WTC11 (cell line): ENCODE measurements around the gene HOXB8. TPM values are rescaled to one million over a fixed set of nuclear protein-coding genes. Genes with fewer than 3 reads are reported as not detected.

Experiments used
- ATAC-seq: fragments of 200-7000 bp; cut with Tn5 transposase; 2 replicates; pipeline ENCODE4 v1.10.0; 2021; ENCODE audit warnings: mild to moderate bottlenecking, moderate library complexity
- CTCF ChIA-PET: fragments of 300-600 bp; sonication (Branson Sonifier 250); formaldehyde crosslinking; loops from one replicate; lab custom pipeline; 2021; ENCODE audit warnings: antibody characterized with exemption; lab: Charles Lee
- POLR2A ChIA-PET: fragments of 350-600 bp; sonication (Branson Sonifier 250); formaldehyde crosslinking; loops from one replicate; lab custom pipeline; 2021; ENCODE audit warnings: antibody characterized with exemption; lab: Charles Lee
- DNase-seq: peaks from one replicate; pipeline ENCODE4 v3.0.0; 2021; ENCODE audit warnings: low spot score
- H3K27ac Mint-ChIP-seq: 2 replicates; pipeline ENCODE4 v1.8.0; 2021; ENCODE audit warnings: mixed read lengths
- H3K27me3 Mint-ChIP-seq: 2 replicates; pipeline ENCODE4 v1.8.0; 2021; ENCODE audit warnings: low read depth, mild to moderate bottlenecking, moderate library complexity, mixed read lengths
- H3K36me3 Mint-ChIP-seq: 2 replicates; pipeline ENCODE4 v1.8.0; 2021; ENCODE audit warnings: mixed read lengths
- H3K4me1 Mint-ChIP-seq: 2 replicates; pipeline ENCODE4 v1.8.0; 2022; ENCODE audit warnings: mixed read lengths
- H3K4me3 Mint-ChIP-seq: 2 replicates; pipeline ENCODE4 v1.8.0; 2021; ENCODE audit warnings: mild to moderate bottlenecking, moderate library complexity, mixed read lengths
- H3K9me3 Mint-ChIP-seq: 2 replicates; pipeline ENCODE4 v1.8.0; 2021; ENCODE audit warnings: mixed read lengths
- CREB1 ChIP-seq: sonication (generic); formaldehyde crosslinking; IDR thresholded peaks from 2 replicates; pipeline ENCODE4 v1.8.0; 2023; ENCODE audit warnings: mild to moderate bottlenecking, missing genetic modification reagents
- ETV6 ChIP-seq: sonication (generic); formaldehyde crosslinking; IDR thresholded peaks from 2 replicates; pipeline ENCODE4 v1.8.1; 2022; ENCODE audit warnings: mild to moderate bottlenecking, missing genetic modification reagents
- FOXJ3 ChIP-seq: sonication (generic); formaldehyde crosslinking; IDR thresholded peaks from 2 replicates; pipeline ENCODE4 v1.9.0; 2021; ENCODE audit warnings: missing genetic modification reagents, mild to moderate bottlenecking, borderline replicate concordance
- FOXP1 ChIP-seq: sonication (generic); formaldehyde crosslinking; IDR thresholded peaks from 2 replicates; pipeline ENCODE4 v1.8.0; 2022; ENCODE audit warnings: missing genetic modification reagents, mild to moderate bottlenecking, moderate library complexity, borderline replicate concordance
- GABPB1 ChIP-seq: sonication (generic); formaldehyde crosslinking; IDR thresholded peaks from 2 replicates; pipeline ENCODE4 v1.8.1; 2023; ENCODE audit warnings: mild to moderate bottlenecking, missing genetic modification reagents
- GRHL2 ChIP-seq: fragments of 250-450 bp; sonication (Bioruptor Pico); IDR thresholded peaks from 2 replicates; pipeline ENCODE4 v1.8.0; 2022; ENCODE audit warnings: mild to moderate bottlenecking, moderate library complexity; ENCODE audit not compliant: insufficient replicate concordance, severe bottlenecking
- HMGA2 ChIP-seq: fragments of 250-450 bp; sonication (Bioruptor Pico); IDR thresholded peaks from 2 replicates; pipeline ENCODE4 v1.4.0; 2021; ENCODE audit warnings: mild to moderate bottlenecking, moderate library complexity
- KAT7 ChIP-seq: sonication (generic); formaldehyde crosslinking; IDR thresholded peaks from 2 replicates; pipeline ENCODE4 v1.8.1; 2023; ENCODE audit warnings: missing genetic modification reagents, mild to moderate bottlenecking, borderline replicate concordance
- MXD4 ChIP-seq: fragments of 250-450 bp; sonication (Bioruptor Pico); IDR thresholded peaks from 2 replicates; pipeline ENCODE4 v1.8.0; 2021; ENCODE audit warnings: mild to moderate bottlenecking, moderate library complexity, borderline replicate concordance
- NR1H2 ChIP-seq: sonication (generic); formaldehyde crosslinking; IDR thresholded peaks from 2 replicates; pipeline ENCODE4 v1.9.0; 2021; ENCODE audit warnings: mild to moderate bottlenecking, moderate library complexity, missing genetic modification reagents
- RORB ChIP-seq: fragments of 250-450 bp; sonication (Bioruptor Pico); IDR thresholded peaks from 2 replicates; pipeline ENCODE4 v1.9.0; 2021; ENCODE audit warnings: mild to moderate bottlenecking
- SMAD4 ChIP-seq: sonication (generic); formaldehyde crosslinking; IDR thresholded peaks from 2 replicates; pipeline ENCODE4 v1.8.0; 2022; ENCODE audit warnings: mild to moderate bottlenecking, missing genetic modification reagents
- TEAD1 ChIP-seq: sonication (generic); formaldehyde crosslinking; IDR thresholded peaks from 2 replicates; pipeline ENCODE4 v1.8.0; 2022; ENCODE audit warnings: mild to moderate bottlenecking, missing genetic modification reagents
- TP53 ChIP-seq: sonication (generic); formaldehyde crosslinking; IDR thresholded peaks from 2 replicates; pipeline ENCODE4 v1.8.1; 2023; ENCODE audit warnings: mild to moderate bottlenecking, missing genetic modification reagents
- ZNF138 ChIP-seq: sonication (generic); formaldehyde crosslinking; conservative IDR thresholded peaks from 2 replicates; pipeline ENCODE4 v1.8.1; 2022; ENCODE audit warnings: mild to moderate bottlenecking, moderate library complexity, missing genetic modification reagents
- ZNF263 ChIP-seq: sonication (generic); formaldehyde crosslinking; IDR thresholded peaks from 2 replicates; pipeline ENCODE4 v1.8.1; 2022; ENCODE audit warnings: low read depth, mild to moderate bottlenecking, moderate library complexity, missing genetic modification reagents
- ZNF317 ChIP-seq: sonication (generic); formaldehyde crosslinking; IDR thresholded peaks from 2 replicates; pipeline ENCODE4 v1.8.1; 2023; ENCODE audit warnings: low read depth, mild to moderate bottlenecking, moderate library complexity, missing genetic modification reagents, borderline replicate concordance
- total RNA-seq: library from RNA; stranded (reverse); gene quantifications from 3 replicates; pipeline ENCODE4 v1.2.3, GENCODE V29; 2021
- TF ChIP-seq, protein P1 (sequence below): sonication (generic); formaldehyde crosslinking; IDR thresholded peaks from 2 replicates; pipeline ENCODE4 v1.8.1; 2023; ENCODE audit warnings: mild to moderate bottlenecking, missing genetic modification reagents, moderate library complexity
- TF ChIP-seq, protein P2 (sequence below): sonication (generic); formaldehyde crosslinking; IDR thresholded peaks from 2 replicates; pipeline ENCODE4 v1.8.0; 2022; ENCODE audit warnings: mild to moderate bottlenecking, missing genetic modification reagents
- TF ChIP-seq, protein P3 (sequence below): sonication (generic); formaldehyde crosslinking; IDR thresholded peaks from 2 replicates; pipeline ENCODE4 v1.8.1; 2023; ENCODE audit warnings: mild to moderate bottlenecking, missing genetic modification reagents
- TF ChIP-seq, protein P4 (sequence below): sonication (generic); formaldehyde crosslinking; IDR thresholded peaks from 2 replicates; pipeline ENCODE4 v1.8.0; 2022; ENCODE audit warnings: mild to moderate bottlenecking, missing genetic modification reagents
- TF ChIP-seq, protein P5 (sequence below): sonication (generic); formaldehyde crosslinking; IDR thresholded peaks from 2 replicates; pipeline ENCODE4 v1.8.1; 2022; ENCODE audit warnings: low read depth, missing genetic modification reagents, borderline replicate concordance
- TF ChIP-seq, protein P6 (sequence below): sonication (generic); formaldehyde crosslinking; IDR thresholded peaks from 2 replicates; pipeline ENCODE4 v1.8.1; 2022; ENCODE audit warnings: missing genetic modification reagents, borderline replicate concordance
- TF ChIP-seq, protein P7 (sequence below): fragments of 250-450 bp; sonication (Bioruptor Pico); IDR thresholded peaks from 2 replicates; pipeline ENCODE4 v1.9.0; 2021; ENCODE audit warnings: moderate library complexity, mild to moderate bottlenecking, inconsistent platforms, borderline replicate concordance
- TF ChIP-seq, protein P8 (sequence below): fragments of 200-600 bp; IDR thresholded peaks from 2 replicates; pipeline ENCODE4 v1.8.0; 2022; ENCODE audit warnings: antibody characterized with exemption
- TF ChIP-seq, protein P9 (sequence below): sonication (generic); formaldehyde crosslinking; IDR thresholded peaks from 2 replicates; pipeline ENCODE4 v1.8.0; 2023; ENCODE audit warnings: missing genetic modification reagents

The HOXB8 gene
- total RNA-seq, 1 experiment from 2014 or later = not detected

DNA sequence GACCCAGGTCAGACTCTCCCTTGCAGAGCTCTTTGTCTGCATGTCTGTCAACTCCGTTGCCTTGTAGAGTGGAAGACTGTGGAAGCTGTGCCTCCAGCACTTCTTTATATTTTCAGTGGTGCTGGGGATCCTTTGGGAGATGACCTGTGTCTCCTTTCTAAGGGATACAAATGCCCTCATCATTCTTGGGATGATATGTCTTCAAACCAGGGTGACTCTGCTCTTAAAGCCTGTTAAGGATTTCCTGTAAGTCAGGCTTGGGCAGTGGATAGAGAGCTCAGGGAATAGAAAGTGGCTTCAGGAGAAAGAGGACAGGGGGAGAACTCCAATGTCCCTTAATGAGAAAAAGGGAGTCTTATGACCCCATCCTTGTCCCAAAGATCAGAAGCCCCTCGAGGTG lies 26.6 kb downstream of the HOXB8 start:
- DNase-seq (no peak), ATAC-seq (no peak)
- ChIA-PET CTCF (interaction anchor here (0.5 to 3.6 kb wide), 9 partner anchors 22 to 373 kb away, joined by 3 to 21 read pairs (median 4); no protein-coding TSS in a partner anchor), POLR2A (no interaction called here)
- TF ChIP-seq, protein P1, sequence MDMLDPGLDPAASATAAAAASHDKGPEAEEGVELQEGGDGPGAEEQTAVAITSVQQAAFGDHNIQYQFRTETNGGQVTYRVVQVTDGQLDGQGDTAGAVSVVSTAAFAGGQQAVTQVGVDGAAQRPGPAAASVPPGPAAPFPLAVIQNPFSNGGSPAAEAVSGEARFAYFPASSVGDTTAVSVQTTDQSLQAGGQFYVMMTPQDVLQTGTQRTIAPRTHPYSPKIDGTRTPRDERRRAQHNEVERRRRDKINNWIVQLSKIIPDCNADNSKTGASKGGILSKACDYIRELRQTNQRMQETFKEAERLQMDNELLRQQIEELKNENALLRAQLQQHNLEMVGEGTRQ (CRISPR knock-in tag) = no peak
- TF ChIP-seq ZNF263 (CRISPR knock-in tag) (no peak), GABPB1 (CRISPR knock-in tag) (no peak), NR1H2 (CRISPR knock-in tag) (no peak), RORB (CRISPR knock-in tag) (no peak), KAT7 (no peak), FOXJ3 (CRISPR knock-in tag) (no peak), CREB1 (CRISPR knock-in tag) (no peak)
- TF ChIP-seq, protein P2, sequence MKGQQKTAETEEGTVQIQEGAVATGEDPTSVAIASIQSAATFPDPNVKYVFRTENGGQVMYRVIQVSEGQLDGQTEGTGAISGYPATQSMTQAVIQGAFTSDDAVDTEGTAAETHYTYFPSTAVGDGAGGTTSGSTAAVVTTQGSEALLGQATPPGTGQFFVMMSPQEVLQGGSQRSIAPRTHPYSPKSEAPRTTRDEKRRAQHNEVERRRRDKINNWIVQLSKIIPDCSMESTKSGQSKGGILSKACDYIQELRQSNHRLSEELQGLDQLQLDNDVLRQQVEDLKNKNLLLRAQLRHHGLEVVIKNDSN (CRISPR knock-in tag) = no peak
- Mint-ChIP-seq H3K9me3 (no peaks in the 10 kb centered on the region), H3K4me1 (peaks cover 45% of the 10 kb centered on the region), H3K36me3 (no peaks in the 10 kb centered on the region), H3K27ac (no peak overlapping the region), H3K27me3 (peaks cover 100% of the 10 kb centered on the region; the same call in 1 of the 2 replicates), H3K4me3 (no peak overlapping the region)

DNA sequence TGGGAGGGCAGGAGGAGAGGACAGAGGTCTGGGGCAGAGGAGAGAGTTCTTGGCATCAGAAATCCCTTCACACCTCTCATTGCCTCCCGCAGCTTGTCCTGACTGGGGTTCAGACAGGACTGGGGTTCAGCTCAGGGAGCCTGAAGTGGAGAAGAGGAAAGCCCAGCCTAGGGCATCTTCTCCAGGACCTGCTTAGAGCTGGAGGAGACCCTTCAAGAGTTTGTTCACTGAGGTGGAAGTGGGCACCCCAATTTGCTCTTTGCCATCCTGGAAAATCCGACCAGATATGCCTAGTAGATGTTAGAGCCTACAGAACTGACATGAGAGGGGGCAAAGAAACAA lies 27.0 kb downstream of the HOXB8 start:
- TF ChIP-seq, protein P3, sequence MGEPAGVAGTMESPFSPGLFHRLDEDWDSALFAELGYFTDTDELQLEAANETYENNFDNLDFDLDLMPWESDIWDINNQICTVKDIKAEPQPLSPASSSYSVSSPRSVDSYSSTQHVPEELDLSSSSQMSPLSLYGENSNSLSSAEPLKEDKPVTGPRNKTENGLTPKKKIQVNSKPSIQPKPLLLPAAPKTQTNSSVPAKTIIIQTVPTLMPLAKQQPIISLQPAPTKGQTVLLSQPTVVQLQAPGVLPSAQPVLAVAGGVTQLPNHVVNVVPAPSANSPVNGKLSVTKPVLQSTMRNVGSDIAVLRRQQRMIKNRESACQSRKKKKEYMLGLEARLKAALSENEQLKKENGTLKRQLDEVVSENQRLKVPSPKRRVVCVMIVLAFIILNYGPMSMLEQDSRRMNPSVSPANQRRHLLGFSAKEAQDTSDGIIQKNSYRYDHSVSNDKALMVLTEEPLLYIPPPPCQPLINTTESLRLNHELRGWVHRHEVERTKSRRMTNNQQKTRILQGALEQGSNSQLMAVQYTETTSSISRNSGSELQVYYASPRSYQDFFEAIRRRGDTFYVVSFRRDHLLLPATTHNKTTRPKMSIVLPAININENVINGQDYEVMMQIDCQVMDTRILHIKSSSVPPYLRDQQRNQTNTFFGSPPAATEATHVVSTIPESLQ (CRISPR knock-in tag) = no peak
- TF ChIP-seq SMAD4 = no peak
- no peak for TF ChIP-seq GRHL2 (CRISPR knock-in tag)
- TF ChIP-seq ZNF138 = no peak
- TF ChIP-seq, protein P4, sequence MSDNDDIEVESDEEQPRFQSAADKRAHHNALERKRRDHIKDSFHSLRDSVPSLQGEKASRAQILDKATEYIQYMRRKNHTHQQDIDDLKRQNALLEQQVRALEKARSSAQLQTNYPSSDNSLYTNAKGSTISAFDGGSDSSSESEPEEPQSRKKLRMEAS (CRISPR knock-in tag) = no peak
- TF ChIP-seq, protein P5, sequence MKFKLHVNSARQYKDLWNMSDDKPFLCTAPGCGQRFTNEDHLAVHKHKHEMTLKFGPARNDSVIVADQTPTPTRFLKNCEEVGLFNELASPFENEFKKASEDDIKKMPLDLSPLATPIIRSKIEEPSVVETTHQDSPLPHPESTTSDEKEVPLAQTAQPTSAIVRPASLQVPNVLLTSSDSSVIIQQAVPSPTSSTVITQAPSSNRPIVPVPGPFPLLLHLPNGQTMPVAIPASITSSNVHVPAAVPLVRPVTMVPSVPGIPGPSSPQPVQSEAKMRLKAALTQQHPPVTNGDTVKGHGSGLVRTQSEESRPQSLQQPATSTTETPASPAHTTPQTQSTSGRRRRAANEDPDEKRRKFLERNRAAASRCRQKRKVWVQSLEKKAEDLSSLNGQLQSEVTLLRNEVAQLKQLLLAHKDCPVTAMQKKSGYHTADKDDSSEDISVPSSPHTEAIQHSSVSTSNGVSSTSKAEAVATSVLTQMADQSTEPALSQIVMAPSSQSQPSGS (CRISPR knock-in tag) = no peak
- TF ChIP-seq, protein P6, sequence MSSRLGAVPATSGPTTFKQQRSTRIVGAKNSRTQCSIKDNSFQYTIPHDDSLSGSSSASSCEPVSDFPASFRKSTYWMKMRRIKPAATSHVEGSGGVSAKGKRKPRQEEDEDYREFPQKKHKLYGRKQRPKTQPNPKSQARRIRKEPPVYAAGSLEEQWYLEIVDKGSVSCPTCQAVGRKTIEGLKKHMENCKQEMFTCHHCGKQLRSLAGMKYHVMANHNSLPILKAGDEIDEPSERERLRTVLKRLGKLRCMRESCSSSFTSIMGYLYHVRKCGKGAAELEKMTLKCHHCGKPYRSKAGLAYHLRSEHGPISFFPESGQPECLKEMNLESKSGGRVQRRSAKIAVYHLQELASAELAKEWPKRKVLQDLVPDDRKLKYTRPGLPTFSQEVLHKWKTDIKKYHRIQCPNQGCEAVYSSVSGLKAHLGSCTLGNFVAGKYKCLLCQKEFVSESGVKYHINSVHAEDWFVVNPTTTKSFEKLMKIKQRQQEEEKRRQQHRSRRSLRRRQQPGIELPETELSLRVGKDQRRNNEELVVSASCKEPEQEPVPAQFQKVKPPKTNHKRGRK (CRISPR knock-in tag) = no peak
- TF ChIP-seq, protein P7, sequence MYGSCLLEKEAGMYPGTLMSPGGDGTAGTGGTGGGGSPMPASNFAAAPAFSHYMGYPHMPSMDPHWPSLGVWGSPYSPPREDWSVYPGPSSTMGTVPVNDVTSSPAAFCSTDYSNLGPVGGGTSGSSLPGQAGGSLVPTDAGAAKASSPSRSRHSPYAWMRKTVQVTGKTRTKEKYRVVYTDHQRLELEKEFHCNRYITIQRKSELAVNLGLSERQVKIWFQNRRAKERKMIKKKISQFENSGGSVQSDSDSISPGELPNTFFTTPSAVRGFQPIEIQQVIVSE (CRISPR knock-in tag) = no peak
- no peak for TF ChIP-seq ZNF317
- no peak for TF ChIP-seq TP53 (CRISPR knock-in tag)
- TF ChIP-seq ETV6 (CRISPR knock-in tag) = no peak
- TF ChIP-seq HMGA2 (CRISPR knock-in tag) = no peak
- no peak for TF ChIP-seq TEAD1 (CRISPR knock-in tag)
- no peak for TF ChIP-seq RORB (CRISPR knock-in tag)
- TF ChIP-seq FOXP1 (CRISPR knock-in tag) = no peak
- TF ChIP-seq MXD4 (CRISPR knock-in tag) = no peak
- TF ChIP-seq, protein P8, sequence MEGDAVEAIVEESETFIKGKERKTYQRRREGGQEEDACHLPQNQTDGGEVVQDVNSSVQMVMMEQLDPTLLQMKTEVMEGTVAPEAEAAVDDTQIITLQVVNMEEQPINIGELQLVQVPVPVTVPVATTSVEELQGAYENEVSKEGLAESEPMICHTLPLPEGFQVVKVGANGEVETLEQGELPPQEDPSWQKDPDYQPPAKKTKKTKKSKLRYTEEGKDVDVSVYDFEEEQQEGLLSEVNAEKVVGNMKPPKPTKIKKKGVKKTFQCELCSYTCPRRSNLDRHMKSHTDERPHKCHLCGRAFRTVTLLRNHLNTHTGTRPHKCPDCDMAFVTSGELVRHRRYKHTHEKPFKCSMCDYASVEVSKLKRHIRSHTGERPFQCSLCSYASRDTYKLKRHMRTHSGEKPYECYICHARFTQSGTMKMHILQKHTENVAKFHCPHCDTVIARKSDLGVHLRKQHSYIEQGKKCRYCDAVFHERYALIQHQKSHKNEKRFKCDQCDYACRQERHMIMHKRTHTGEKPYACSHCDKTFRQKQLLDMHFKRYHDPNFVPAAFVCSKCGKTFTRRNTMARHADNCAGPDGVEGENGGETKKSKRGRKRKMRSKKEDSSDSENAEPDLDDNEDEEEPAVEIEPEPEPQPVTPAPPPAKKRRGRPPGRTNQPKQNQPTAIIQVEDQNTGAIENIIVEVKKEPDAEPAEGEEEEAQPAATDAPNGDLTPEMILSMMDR = no peak
- TF ChIP-seq, protein P9, sequence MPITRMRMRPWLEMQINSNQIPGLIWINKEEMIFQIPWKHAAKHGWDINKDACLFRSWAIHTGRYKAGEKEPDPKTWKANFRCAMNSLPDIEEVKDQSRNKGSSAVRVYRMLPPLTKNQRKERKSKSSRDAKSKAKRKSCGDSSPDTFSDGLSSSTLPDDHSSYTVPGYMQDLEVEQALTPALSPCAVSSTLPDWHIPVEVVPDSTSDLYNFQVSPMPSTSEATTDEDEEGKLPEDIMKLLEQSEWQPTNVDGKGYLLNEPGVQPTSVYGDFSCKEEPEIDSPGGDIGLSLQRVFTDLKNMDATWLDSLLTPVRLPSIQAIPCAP (CRISPR knock-in tag) = no peak
- DNase-seq (no peak), ATAC-seq (no peak)
- Mint-ChIP-seq H3K9me3 (no peaks in the 10 kb centered on the region), H3K4me3 (no peak overlapping the region), H3K4me1 (peaks cover 40% of the 10 kb centered on the region), H3K27me3 (peaks cover 100% of the 10 kb centered on the region; the same call in 1 of the 2 replicates), H3K27ac (no peak overlapping the region), H3K36me3 (no peaks in the 10 kb centered on the region)
- POLR2A ChIA-PET = no interaction called here
- CTCF ChIA-PET = interaction anchor here (0.5 to 3.6 kb wide), 9 partner anchors 13 to 372 kb away, joined by 3 to 21 read pairs (median 4); no protein-coding TSS in a partner anchor
